ENCODE data around the gene CLCF1. TPM values are rescaled to one million over a fixed set of nuclear protein-coding genes. Genes with fewer than 3 reads are reported as not detected.

Gene CLCF1
- total and polyA plus RNA-seq, 2 of the 13 experiments (the other 11 are each of a cell fraction or from before 2014, with no cell fraction given), result 0.49 to 0.78 TPM

- TF ChIP-seq IKZF4 (CRISPR knock-in tag; IDR thresholded peaks at IDR 0.05; ENCODE audit: borderline replicate concordance, low read depth, not compliant biosample characterization), result no peak
- peak; percentile 31; the same call in 1 of the 2 replicates for TF ChIP-seq ZBTB7A (CRISPR knock-in tag; IDR thresholded peaks at IDR 0.05)
- no peak for TF ChIP-seq HMGA1 (CRISPR knock-in tag; conservative IDR thresholded peaks at IDR 0.05)
- peak; percentile 71 for TF ChIP-seq MXD1 (CRISPR knock-in tag; IDR thresholded peaks at IDR 0.05)
- TF ChIP-seq ZNF776 (CRISPR knock-in tag; IDR thresholded peaks at IDR 0.05), result peak; percentile 56; the same call in 1 of the 2 replicates
- TF ChIP-seq ZNF558 (CRISPR knock-in tag; IDR thresholded peaks at IDR 0.05; ENCODE audit: borderline replicate concordance), result no peak
- 0 out of 2 replicates have a peak, but pooled peaks have one; percentile 27 for TF ChIP-seq ZNF770 (CRISPR knock-in tag; IDR thresholded peaks at IDR 0.05)
- TF ChIP-seq ELK4 (CRISPR knock-in tag; IDR thresholded peaks at IDR 0.05; ENCODE audit: borderline replicate concordance), result no peak
- no peak for TF ChIP-seq ZBTB3 (CRISPR knock-in tag; IDR thresholded peaks at IDR 0.05; ENCODE audit: borderline replicate concordance, low read depth)
- 0 out of 2 replicates have a peak, but pooled peaks have one; percentile 29 for TF ChIP-seq ZBTB39 (CRISPR knock-in tag; IDR thresholded peaks at IDR 0.05)
- TF ChIP-seq TBL1XR1 (IDR thresholded peaks at IDR 0.05; ENCODE audit: borderline replicate concordance, low read length, partially characterized antibody), result no peak
- peak; percentile 55 for TF ChIP-seq SALL1 (CRISPR knock-in tag; IDR thresholded peaks at IDR 0.05)
- 0 out of 2 replicates have a peak, but pooled peaks have one; percentile 54 for TF ChIP-seq KLF6 (CRISPR knock-in tag; IDR thresholded peaks at IDR 0.05)
- TF ChIP-seq ZNF766 (CRISPR knock-in tag; IDR thresholded peaks at IDR 0.05; ENCODE audit: borderline replicate concordance), result no peak
- TF ChIP-seq MAF1 (CRISPR knock-in tag; IDR thresholded peaks at IDR 0.05; ENCODE audit: borderline replicate concordance), result no peak
- TF ChIP-seq SCMH1 (CRISPR knock-in tag; IDR thresholded peaks at IDR 0.05; ENCODE audit: borderline replicate concordance), result no peak
- no peak for TF ChIP-seq ZSCAN5A (CRISPR knock-in tag; IDR thresholded peaks at IDR 0.05; ENCODE audit: borderline replicate concordance)
- TF ChIP-seq YEATS4 (CRISPR knock-in tag; IDR thresholded peaks at IDR 0.05; ENCODE audit: borderline replicate concordance), result peak; percentile 51; the same call in 1 of the 2 replicates
- peak; percentile 64 for TF ChIP-seq HOXD1 (CRISPR knock-in tag; IDR thresholded peaks at IDR 0.05)
Measured at GRCh38 chr11:67353317-67354074, 19.9 kb downstream of the CLCF1 start, which contains the start of gene POLD4 (continued).

All from HepG2 (cell line).